ENCODE measurements around the gene SNAPIN. TPM values are rescaled to one million over a fixed set of nuclear protein-coding genes. Genes with fewer than 3 reads are reported as not detected.

The SNAPIN gene

Small RNAs within 50 kb of the gene (small RNA-seq; reads per million reads assigned to genes)
- gene MIR8083 (ENCODE audit: insufficient read depth): not detected
- not detected for gene RN7SL372P (ENCODE audit: insufficient read depth)

All from neuronal stem cell (in vitro differentiated cells).